ENCODE results near the gene GTF2IRD1.
"Not testable (repeated sequence)": the region's sequence is repeated elsewhere in the genome, so short reads cannot be mapped to it uniquely, and the experiment has no call there.

DNA sequence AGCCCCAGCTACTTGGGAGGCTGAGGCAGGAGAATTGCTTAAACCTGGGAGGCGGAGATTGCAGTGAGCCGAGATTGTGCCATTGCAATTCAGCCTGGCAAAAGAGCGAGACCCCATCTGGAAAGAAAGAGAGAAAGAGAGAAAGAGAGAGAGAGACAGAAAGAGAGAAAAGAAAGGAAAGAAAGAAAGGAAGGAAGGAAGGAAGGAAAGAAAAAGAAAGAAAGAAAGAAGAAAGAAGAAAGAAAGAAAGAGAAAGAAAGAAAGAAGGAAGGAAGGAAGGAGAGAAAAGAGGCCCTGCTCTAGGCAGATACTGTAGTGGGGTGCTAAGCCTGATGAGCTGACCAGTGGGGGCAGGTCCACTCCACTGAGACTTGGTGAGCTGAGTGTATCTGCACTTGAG lies 13.6 kb upstream of the GTF2IRD1 start:
- not testable (repeated sequence) for TF ChIP-seq CTCF (IDR thresholded peaks at IDR 0.05; ENCODE audit: low read depth, low read length); POLR2A (IDR thresholded peaks at IDR 0.05; ENCODE audit: extremely low read depth, insufficient read length); MYC (IDR thresholded peaks at IDR 0.05; ENCODE audit: low read depth, low read length)
- TF ChIP-seq, protein P1, sequence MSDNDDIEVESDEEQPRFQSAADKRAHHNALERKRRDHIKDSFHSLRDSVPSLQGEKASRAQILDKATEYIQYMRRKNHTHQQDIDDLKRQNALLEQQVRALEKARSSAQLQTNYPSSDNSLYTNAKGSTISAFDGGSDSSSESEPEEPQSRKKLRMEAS (IDR thresholded peaks at IDR 0.05; ENCODE audit: low read depth, low read length), result not testable (repeated sequence)

All from NB4 (cell line).